ENCODE data around the gene CPN1.
"Not testable (repeated sequence)": the region's sequence is repeated elsewhere in the genome, so short reads cannot be mapped to it uniquely, and the experiment has no call there.

The CPN1 gene

DNA sequence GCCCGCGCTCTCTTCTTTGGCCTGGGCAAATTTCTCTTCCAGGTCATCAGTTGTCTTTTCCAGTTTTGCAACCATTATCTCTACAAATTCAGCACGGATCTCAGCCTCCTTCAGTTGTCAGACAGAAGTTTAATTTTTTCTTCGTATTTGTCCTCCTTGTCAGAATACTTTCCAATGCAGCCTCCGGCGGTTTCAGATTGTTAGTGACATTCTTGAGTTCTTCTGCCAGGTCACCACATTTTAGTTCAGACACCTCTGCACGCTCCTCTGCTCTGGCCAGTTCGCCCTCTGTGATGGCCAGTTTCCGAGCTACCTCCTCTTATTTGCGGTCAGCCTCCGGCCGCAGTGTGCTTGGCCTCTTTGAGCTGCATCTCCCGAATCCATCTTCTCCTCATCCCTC lies 32.8 kb upstream of the CPN1 start:
- H3K27me3 ChIP-seq (ENCODE audit: control insufficient read depth in 1 of 2, insufficient read depth in 2 of 2, low read length in 2 of 2): peaks cover 13 to 15% of the 10 kb centered on the region in 2 donors
- H3K9ac ChIP-seq (ENCODE audit: low read length in 2 of 2): no peak overlapping the region
- no peaks in the 10 kb centered on the region for H3K9me3 ChIP-seq (ENCODE audit: control insufficient read depth in 2 of 2, low read length in 2 of 2)
- no peak overlapping the region for H3K27ac ChIP-seq (ENCODE audit: low read length)
- no peaks in the 10 kb centered on the region for H3K4me1 ChIP-seq (ENCODE audit: control insufficient read depth, insufficient read depth, low read length)
- H3K4me3 ChIP-seq (ENCODE audit: low read length in 2 of 2): no peak overlapping the region
- no peaks in the 10 kb centered on the region for H3K36me3 ChIP-seq (ENCODE audit: control insufficient read depth in 2 of 2, insufficient read depth in 2 of 2, low read length in 2 of 2)

- H3K36me3 ChIP-seq (ENCODE audit: control insufficient read depth in 2 of 2, insufficient read depth in 2 of 2, low read length in 2 of 2): no peaks in the 10 kb centered on the region
- no peak overlapping the region for H3K4me3 ChIP-seq (ENCODE audit: low read length in 2 of 2)
- H3K9ac ChIP-seq (ENCODE audit: low read length in 2 of 2): no peak overlapping the region
- no peak overlapping the region for H3K27ac ChIP-seq (ENCODE audit: low read length)
- no peaks in the 10 kb centered on the region for H3K27me3 ChIP-seq (ENCODE audit: control insufficient read depth in 1 of 2, insufficient read depth in 2 of 2, low read length in 2 of 2)
- no peaks in the 10 kb centered on the region for H3K4me1 ChIP-seq (ENCODE audit: control insufficient read depth, insufficient read depth, low read length)
- H3K9me3 ChIP-seq (ENCODE audit: control insufficient read depth in 2 of 2, low read length in 2 of 2): no peaks in the 10 kb centered on the region
Observed at GRCh38 chr10:100109670-100110069, 28.0 kb upstream of the CPN1 start.

DNA sequence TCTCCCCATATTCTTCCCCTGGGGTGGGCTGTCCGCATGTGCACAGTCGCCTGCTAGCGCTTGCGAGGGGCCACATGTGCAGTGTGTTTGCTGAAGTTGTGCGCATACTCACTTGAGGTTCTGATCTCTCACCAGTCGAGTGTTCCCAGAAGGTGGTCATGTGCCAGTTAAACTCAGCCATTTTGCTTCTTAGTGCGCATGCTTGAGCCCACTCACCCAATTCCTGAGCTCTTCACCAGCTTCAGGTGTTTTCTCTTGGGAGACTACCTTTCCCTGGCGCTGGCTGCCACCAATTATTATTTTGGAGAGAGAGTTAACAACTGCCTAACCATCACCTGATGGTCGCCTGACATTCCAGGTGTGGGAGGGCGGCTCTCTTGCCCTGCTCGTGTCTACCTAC lies 25.2 kb upstream of the CPN1 start:
- Histone ChIP-seq H3K36me3 (ENCODE audit: control insufficient read depth in 2 of 2, insufficient read depth in 2 of 2, low read length in 2 of 2) (no peaks in the 10 kb centered on the region), H3K9me3 (ENCODE audit: control insufficient read depth in 2 of 2, low read length in 2 of 2) (no peaks in the 10 kb centered on the region), H3K27me3 (ENCODE audit: control insufficient read depth in 1 of 2, insufficient read depth in 2 of 2, low read length in 2 of 2) (peaks cover 0 to 2% of the 10 kb centered on the region in 2 donors), H3K9ac (ENCODE audit: low read length in 2 of 2) (no peak overlapping the region), H3K4me3 (ENCODE audit: low read length in 2 of 2) (no peak overlapping the region), H3K4me1 (ENCODE audit: control insufficient read depth, insufficient read depth, low read length) (no peaks in the 10 kb centered on the region), H3K27ac (ENCODE audit: low read length) (no peak overlapping the region)

DNA sequence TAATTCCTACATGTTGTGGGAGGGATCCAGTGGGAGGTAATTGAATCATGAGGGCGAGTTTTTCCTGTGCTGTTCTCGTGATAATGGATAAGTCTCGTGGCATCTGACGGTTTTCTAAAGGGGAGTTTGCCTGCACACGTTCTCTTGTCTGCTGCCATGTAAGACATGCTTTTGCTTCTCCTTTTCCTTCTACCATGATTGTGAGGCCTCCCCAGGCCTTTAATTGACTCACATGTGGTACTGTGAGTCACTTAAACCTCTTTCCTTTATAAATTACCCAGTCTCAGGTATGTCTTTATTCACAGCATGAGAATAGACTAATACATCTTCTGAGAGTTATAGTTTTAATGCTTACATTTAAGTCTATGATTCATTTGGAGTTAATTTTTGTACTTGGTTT lies 22.6 kb upstream of the CPN1 start:
- H3K27me3 ChIP-seq (ENCODE audit: control insufficient read depth in 1 of 2, insufficient read depth in 2 of 2, low read length in 2 of 2): peaks cover 0 to 4% of the 10 kb centered on the region in 2 donors
- H3K9me3 ChIP-seq (ENCODE audit: control insufficient read depth in 2 of 2, low read length in 2 of 2): no peaks in the 10 kb centered on the region
- H3K4me3 ChIP-seq (ENCODE audit: low read length in 2 of 2): no peak overlapping the region
- no peaks in the 10 kb centered on the region for H3K36me3 ChIP-seq (ENCODE audit: control insufficient read depth in 2 of 2, insufficient read depth in 2 of 2, low read length in 2 of 2)
- H3K9ac ChIP-seq (ENCODE audit: low read length in 2 of 2): no peak overlapping the region
- H3K27ac ChIP-seq (ENCODE audit: low read length): no peak overlapping the region
- H3K4me1 ChIP-seq (ENCODE audit: control insufficient read depth, insufficient read depth, low read length): no peaks in the 10 kb centered on the region

- Histone ChIP-seq H3K4me1 (ENCODE audit: control insufficient read depth, insufficient read depth, low read length) (no peaks in the 10 kb centered on the region), H3K36me3 (ENCODE audit: control insufficient read depth in 2 of 2, insufficient read depth in 2 of 2, low read length in 2 of 2) (no peaks in the 10 kb centered on the region), H3K4me3 (ENCODE audit: low read length in 2 of 2) (no peak overlapping the region), H3K9ac (ENCODE audit: low read length in 2 of 2) (no peak overlapping the region), H3K9me3 (ENCODE audit: control insufficient read depth in 2 of 2, low read length in 2 of 2) (no peaks in the 10 kb centered on the region), H3K27me3 (ENCODE audit: control insufficient read depth in 1 of 2, insufficient read depth in 2 of 2, low read length in 2 of 2) (peaks cover 0 to 4% of the 10 kb centered on the region in 2 donors), H3K27ac (ENCODE audit: low read length) (no peak overlapping the region)
Observed at GRCh38 chr10:100103581-100103980, 21.9 kb upstream of the CPN1 start.

- Histone ChIP-seq H3K36me3 (ENCODE audit: control insufficient read depth in 2 of 2, insufficient read depth in 2 of 2, low read length in 2 of 2) (no peaks in the 10 kb centered on the region), H3K9ac (ENCODE audit: low read length in 2 of 2) (no peak overlapping the region), H3K4me3 (ENCODE audit: low read length in 2 of 2) (no peak overlapping the region), H3K9me3 (ENCODE audit: control insufficient read depth in 2 of 2, low read length in 2 of 2) (peaks cover 0 to 8% of the 10 kb centered on the region in 2 donors), H3K27me3 (ENCODE audit: control insufficient read depth in 1 of 2, insufficient read depth in 2 of 2, low read length in 2 of 2) (peaks cover 0 to 4% of the 10 kb centered on the region in 2 donors), H3K4me1 (ENCODE audit: control insufficient read depth, insufficient read depth, low read length) (no peaks in the 10 kb centered on the region), H3K27ac (ENCODE audit: low read length) (no peak overlapping the region)
Observed at GRCh38 chr10:100101192-100102076, 19.8 kb upstream of the CPN1 start.

DNA sequence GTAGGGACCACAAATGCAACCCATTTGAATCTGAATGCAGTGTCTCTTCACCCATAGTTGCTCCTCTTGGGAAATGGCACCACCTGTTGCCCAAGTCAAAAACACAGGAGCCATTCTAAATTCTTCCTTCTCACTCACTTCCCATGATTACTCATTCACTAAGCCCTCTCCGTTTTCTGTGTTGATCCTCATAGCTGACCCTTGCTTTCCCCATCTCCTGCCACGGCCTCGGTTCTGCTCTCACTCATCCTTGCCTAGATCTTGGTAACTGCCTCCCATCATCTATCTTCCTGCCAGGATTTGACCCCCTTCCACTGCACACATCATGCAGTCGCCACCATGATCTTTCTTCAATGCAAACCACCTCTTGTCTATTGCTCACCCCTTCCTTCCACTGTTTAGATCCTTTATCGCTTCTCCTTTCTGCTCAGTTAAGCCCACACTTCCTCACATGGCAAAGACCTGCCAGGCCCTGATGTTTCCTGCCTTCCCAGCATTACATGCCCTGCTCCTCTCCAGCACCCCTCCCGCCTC lies 19.0 kb upstream of the CPN1 start:
- no peaks in the 10 kb centered on the region for H3K4me1 ChIP-seq (ENCODE audit: control insufficient read depth, insufficient read depth, low read length)
- no peak overlapping the region for H3K9ac ChIP-seq (ENCODE audit: low read length in 2 of 2)
- H3K27ac ChIP-seq (ENCODE audit: low read length): no peak overlapping the region
- H3K27me3 ChIP-seq (ENCODE audit: control insufficient read depth in 1 of 2, insufficient read depth in 2 of 2, low read length in 2 of 2): peaks cover 0 to 4% of the 10 kb centered on the region in 2 donors
- no peaks in the 10 kb centered on the region for H3K36me3 ChIP-seq (ENCODE audit: control insufficient read depth in 2 of 2, insufficient read depth in 2 of 2, low read length in 2 of 2)
- peaks cover 0 to 8% of the 10 kb centered on the region in 2 donors for H3K9me3 ChIP-seq (ENCODE audit: control insufficient read depth in 2 of 2, low read length in 2 of 2)
- H3K4me3 ChIP-seq (ENCODE audit: low read length in 2 of 2): no peak overlapping the region

DNA sequence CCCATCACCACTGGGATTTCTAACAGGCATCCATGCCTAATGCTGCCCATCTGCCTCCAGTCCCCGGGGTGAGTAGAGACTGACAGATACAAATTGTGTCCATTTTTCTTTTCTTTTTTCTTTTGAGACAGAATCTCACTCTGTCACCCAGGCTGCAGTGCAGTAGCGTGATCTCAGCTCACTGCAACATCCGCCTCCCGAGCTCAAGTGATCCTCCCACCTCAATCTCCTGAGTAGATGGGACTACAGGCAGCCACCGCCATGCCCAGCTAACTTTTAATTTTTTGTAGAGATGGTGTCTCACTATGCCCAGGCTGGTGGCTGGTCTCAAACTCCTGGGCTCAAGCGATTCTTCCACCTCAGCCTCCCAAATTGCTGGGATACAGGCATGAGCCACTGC lies 7.6 kb upstream of the CPN1 start:
- Histone ChIP-seq H3K27me3 (ENCODE audit: control insufficient read depth in 1 of 2, insufficient read depth in 2 of 2, low read length in 2 of 2) (no peaks in the 10 kb centered on the region), H3K9me3 (ENCODE audit: control insufficient read depth in 2 of 2, low read length in 2 of 2) (no peaks in the 10 kb centered on the region), H3K27ac (ENCODE audit: low read length) (no peak overlapping the region), H3K4me1 (ENCODE audit: control insufficient read depth, insufficient read depth, low read length) (no peaks in the 10 kb centered on the region), H3K36me3 (ENCODE audit: control insufficient read depth in 2 of 2, insufficient read depth in 2 of 2, low read length in 2 of 2) (no peaks in the 10 kb centered on the region), H3K9ac (ENCODE audit: low read length in 2 of 2) (no peak overlapping the region), H3K4me3 (ENCODE audit: low read length in 2 of 2) (no peak overlapping the region)

GRCh38 chr10:100086708-100087107 lies 5.0 kb upstream of the CPN1 start:
- not testable (repeated sequence) for H3K27me3 ChIP-seq (ENCODE audit: control insufficient read depth in 1 of 2, insufficient read depth in 2 of 2, low read length in 2 of 2); H3K9me3 ChIP-seq (ENCODE audit: control insufficient read depth in 2 of 2, low read length in 2 of 2); H3K4me1 ChIP-seq (ENCODE audit: control insufficient read depth, insufficient read depth, low read length); H3K4me3 ChIP-seq (ENCODE audit: low read length in 2 of 2); H3K27ac ChIP-seq (ENCODE audit: low read length); H3K36me3 ChIP-seq (ENCODE audit: control insufficient read depth in 2 of 2, insufficient read depth in 2 of 2, low read length in 2 of 2); H3K9ac ChIP-seq (ENCODE audit: low read length in 2 of 2)

GRCh38 chr10:100085596-100085995 lies 3.9 kb upstream of the CPN1 start:
- H3K9me3 ChIP-seq (ENCODE audit: control insufficient read depth in 2 of 2, low read length in 2 of 2): no peaks in the 10 kb centered on the region
- H3K27ac ChIP-seq (ENCODE audit: low read length): no peak overlapping the region
- H3K9ac ChIP-seq (ENCODE audit: low read length in 2 of 2): no peak overlapping the region
- H3K36me3 ChIP-seq (ENCODE audit: control insufficient read depth in 2 of 2, insufficient read depth in 2 of 2, low read length in 2 of 2): no peaks in the 10 kb centered on the region
- no peak overlapping the region for H3K4me3 ChIP-seq (ENCODE audit: low read length in 2 of 2)
- no peaks in the 10 kb centered on the region for H3K4me1 ChIP-seq (ENCODE audit: control insufficient read depth, insufficient read depth, low read length)
- no peaks in the 10 kb centered on the region for H3K27me3 ChIP-seq (ENCODE audit: control insufficient read depth in 1 of 2, insufficient read depth in 2 of 2, low read length in 2 of 2)

DNA sequence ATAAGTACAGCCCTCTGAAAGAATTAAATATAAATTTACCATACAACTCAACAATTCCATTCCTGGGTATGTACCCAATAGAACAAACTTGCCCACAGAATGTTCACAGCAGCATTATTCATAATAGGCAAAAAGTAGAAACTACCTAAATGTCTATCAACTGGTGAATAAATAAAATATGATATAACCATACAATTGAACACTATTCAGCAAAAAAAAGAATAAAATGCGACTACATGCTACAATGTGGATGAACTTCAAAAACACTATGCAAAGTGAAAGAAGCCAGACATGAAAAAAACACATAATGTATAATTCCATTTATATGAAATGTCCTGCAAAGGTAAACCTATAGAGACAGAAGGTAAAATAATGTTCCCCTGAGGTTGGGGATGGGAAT lies 2.0 kb upstream of the CPN1 start:
- H3K27me3 ChIP-seq (ENCODE audit: control insufficient read depth in 1 of 2, insufficient read depth in 2 of 2, low read length in 2 of 2): peaks cover 0 to 1% of the 10 kb centered on the region in 2 donors
- H3K36me3 ChIP-seq (ENCODE audit: control insufficient read depth in 2 of 2, insufficient read depth in 2 of 2, low read length in 2 of 2): no peaks in the 10 kb centered on the region
- H3K4me1 ChIP-seq (ENCODE audit: control insufficient read depth, insufficient read depth, low read length): no peaks in the 10 kb centered on the region
- no peak overlapping the region for H3K9ac ChIP-seq (ENCODE audit: low read length in 2 of 2)
- H3K4me3 ChIP-seq (ENCODE audit: low read length in 2 of 2): no peak overlapping the region
- H3K27ac ChIP-seq (ENCODE audit: low read length): no peak overlapping the region
- no peaks in the 10 kb centered on the region for H3K9me3 ChIP-seq (ENCODE audit: control insufficient read depth in 2 of 2, low read length in 2 of 2)

Measured in stomach smooth muscle (tissue), 2 donors.